Daoy (cell line): ENCODE results near the gene GOLGA3. TPM values are rescaled to one million over a fixed set of nuclear protein-coding genes. Genes with fewer than 3 reads are reported as not detected.
A peak's percentile ranks its signal among the peaks of the same experiment; 100 is the strongest.
"Not testable (repeated sequence)": the region's sequence is repeated elsewhere in the genome, so short reads cannot be mapped to it uniquely, and the experiment has no call there.

Experiments
- DNase-seq: peaks from one replicate; pipeline ENCODE4 v3.0.0-alpha.2; 2015; ENCODE audit warnings: low read depth
- total RNA-seq: library from RNA; depleted of rRNA; stranded (reverse); fragments of >200 nt; shearing (Covaris generic); gene quantifications from 2 replicates; pipeline ENCODE4 v1.2.3, GENCODE V29; 2014

The GOLGA3 gene
- total RNA-seq, 1 experiment from 2014 or later = 64.1 TPM

- no peak for DNase-seq
These were observed 14.4 kb downstream of the GOLGA3 start for GRCh38 chr12:132814232-132814631.

GRCh38 chr12:132813443-132813842, 15.2 kb downstream of the GOLGA3 start:
- no peak for DNase-seq

GRCh38 chr12:132812631-132813305, 15.9 kb downstream of the GOLGA3 start:
- peak; percentile 70 for DNase-seq

GRCh38 chr12:132809391-132809790, 19.3 kb downstream of the GOLGA3 start:
- DNase-seq = not testable (repeated sequence)

- no peak for DNase-seq
These were observed 21.2 kb downstream of the GOLGA3 start for GRCh38 chr12:132807295-132808092.

- DNase-seq = no peak
These were observed 21.8 kb downstream of the GOLGA3 start for GRCh38 chr12:132806857-132807256.

- DNase-seq = no peak
These were observed 24.2 kb downstream of the GOLGA3 start for GRCh38 chr12:132804426-132804861.

GRCh38 chr12:132803888-132804287, 24.8 kb downstream of the GOLGA3 start:
- DNase-seq = no peak

GRCh38 chr12:132803125-132803524, 25.5 kb downstream of the GOLGA3 start:
- no peak for DNase-seq

- no peak for DNase-seq
These were observed 26.9 kb downstream of the GOLGA3 start for GRCh38 chr12:132801741-132802140.

- no peak for DNase-seq
These were observed 29.8 kb downstream of the GOLGA3 start for GRCh38 chr12:132798836-132799235.

- DNase-seq = no peak
These were observed 30.7 kb downstream of the GOLGA3 start for GRCh38 chr12:132797820-132798570.

- DNase-seq = no peak
These were observed 32.8 kb downstream of the GOLGA3 start for GRCh38 chr12:132795847-132796246.

GRCh38 chr12:132791940-132792339, 36.7 kb downstream of the GOLGA3 start:
- DNase-seq = not testable (repeated sequence)

- DNase-seq = no peak
These were observed 39.6 kb downstream of the GOLGA3 start for GRCh38 chr12:132789099-132789471.

GRCh38 chr12:132788375-132789098, 40.1 kb downstream of the GOLGA3 start:
- DNase-seq = no peak

- DNase-seq = no peak
These were observed 40.8 kb downstream of the GOLGA3 start for GRCh38 chr12:132787877-132788276.

GRCh38 chr12:132786192-132786591, 42.5 kb downstream of the GOLGA3 start:
- DNase-seq = no peak

- DNase-seq = no peak
These were observed 44.1 kb downstream of the GOLGA3 start for GRCh38 chr12:132784580-132784979.

GRCh38 chr12:132783917-132784531, 44.6 kb downstream of the GOLGA3 start:
- no peak for DNase-seq

- DNase-seq = no peak
These were observed 46.7 kb downstream of the GOLGA3 start for GRCh38 chr12:132781938-132782337.
